Testis (tissue), 2 donors: ENCODE results near the gene MLST8.

Experiments used
- CTCF ChIP-seq, 3 experiments: fragments of 450-650 bp in 2 of 3; fragments of 200-600 bp in 1 of 3; sonication (generic) in 1 of 3; IDR thresholded peaks; one replicate each; pipeline ENCODE4 v1.5.1; 2016 to 2019; ENCODE audit warnings: antibody characterized with exemption in 3 of 3, mild to moderate bottlenecking in 2 of 3, moderate library complexity in 1 of 3
- POLR2A ChIP-seq: fragments of 450-650 bp; IDR thresholded peaks from one replicate; pipeline ENCODE4 v1.6.1; 2017; ENCODE audit warnings: antibody characterized with exemption, mild to moderate bottlenecking, moderate library complexity

GRCh38 chr16:2180962-2181923, 24.0 kb upstream of the MLST8 start:
- no peak for TF ChIP-seq CTCF (IDR thresholded peaks at IDR 0.05)
- no peak for TF ChIP-seq POLR2A
